Measurements from ENCODE around the gene MEGF6. TPM values are rescaled to one million over a fixed set of nuclear protein-coding genes. Genes with fewer than 3 reads are reported as not detected.
"Not testable (repeated sequence)": the region's sequence is repeated elsewhere in the genome, so short reads cannot be mapped to it uniquely, and the experiment has no call there.

Gene MEGF6
- total RNA-seq, 1 experiment from 2014 or later = 14.3 TPM

DNA sequence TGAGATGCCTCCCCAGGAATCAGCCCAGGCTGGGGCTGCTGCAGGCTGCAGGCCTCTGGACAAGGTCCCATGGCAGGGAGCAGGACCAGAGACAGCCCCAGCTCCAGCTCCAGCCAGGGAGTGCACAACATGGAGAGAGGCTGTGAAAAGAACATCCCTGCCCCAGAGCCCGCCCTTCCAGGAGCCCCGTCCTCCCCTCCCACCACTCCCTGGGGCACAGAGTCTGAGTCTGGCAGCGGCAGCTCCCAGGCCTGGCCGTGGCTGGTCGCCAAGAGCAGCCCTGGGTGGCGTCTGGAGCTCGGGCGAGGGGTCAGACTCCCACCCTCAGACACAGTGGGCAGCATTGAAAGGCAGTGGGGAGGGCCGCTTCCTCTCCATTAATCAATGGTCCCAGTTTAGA lies 37.8 kb downstream of the MEGF6 start:
- Mint-ChIP-seq H3K36me3 (ENCODE audit: insufficient read depth, unreplicated experiment) (no peaks in the 10 kb centered on the region), H3K27me3 (ENCODE audit: insufficient read depth, unreplicated experiment) (no peaks in the 10 kb centered on the region), H3K4me1 (ENCODE audit: insufficient read depth, unreplicated experiment) (no peaks in the 10 kb centered on the region), H3K27ac (ENCODE audit: low read depth, unreplicated experiment) (no peak overlapping the region), H3K4me3 (ENCODE audit: unreplicated experiment) (no peak overlapping the region), H3K9me3 (ENCODE audit: unreplicated experiment) (no peaks in the 10 kb centered on the region)
- CTCF ChIA-PET = interaction anchor here (1.0 kb wide), 1 partner anchor 9 kb away, joined by 3 read pairs; no protein-coding TSS in a partner anchor
- POLR2A ChIA-PET = no interaction called here
- BruUV-seq (replicated peaks) = no TSS peak
- no peak for DNase-seq (ENCODE audit: unreplicated experiment)
- TF ChIP-seq, protein P1, sequence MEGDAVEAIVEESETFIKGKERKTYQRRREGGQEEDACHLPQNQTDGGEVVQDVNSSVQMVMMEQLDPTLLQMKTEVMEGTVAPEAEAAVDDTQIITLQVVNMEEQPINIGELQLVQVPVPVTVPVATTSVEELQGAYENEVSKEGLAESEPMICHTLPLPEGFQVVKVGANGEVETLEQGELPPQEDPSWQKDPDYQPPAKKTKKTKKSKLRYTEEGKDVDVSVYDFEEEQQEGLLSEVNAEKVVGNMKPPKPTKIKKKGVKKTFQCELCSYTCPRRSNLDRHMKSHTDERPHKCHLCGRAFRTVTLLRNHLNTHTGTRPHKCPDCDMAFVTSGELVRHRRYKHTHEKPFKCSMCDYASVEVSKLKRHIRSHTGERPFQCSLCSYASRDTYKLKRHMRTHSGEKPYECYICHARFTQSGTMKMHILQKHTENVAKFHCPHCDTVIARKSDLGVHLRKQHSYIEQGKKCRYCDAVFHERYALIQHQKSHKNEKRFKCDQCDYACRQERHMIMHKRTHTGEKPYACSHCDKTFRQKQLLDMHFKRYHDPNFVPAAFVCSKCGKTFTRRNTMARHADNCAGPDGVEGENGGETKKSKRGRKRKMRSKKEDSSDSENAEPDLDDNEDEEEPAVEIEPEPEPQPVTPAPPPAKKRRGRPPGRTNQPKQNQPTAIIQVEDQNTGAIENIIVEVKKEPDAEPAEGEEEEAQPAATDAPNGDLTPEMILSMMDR (IDR thresholded peaks at IDR 0.05; ENCODE audit: unreplicated experiment) = no peak
- intact Hi-C loops (cut with micrococcal nuclease) = no loop called here

DNA sequence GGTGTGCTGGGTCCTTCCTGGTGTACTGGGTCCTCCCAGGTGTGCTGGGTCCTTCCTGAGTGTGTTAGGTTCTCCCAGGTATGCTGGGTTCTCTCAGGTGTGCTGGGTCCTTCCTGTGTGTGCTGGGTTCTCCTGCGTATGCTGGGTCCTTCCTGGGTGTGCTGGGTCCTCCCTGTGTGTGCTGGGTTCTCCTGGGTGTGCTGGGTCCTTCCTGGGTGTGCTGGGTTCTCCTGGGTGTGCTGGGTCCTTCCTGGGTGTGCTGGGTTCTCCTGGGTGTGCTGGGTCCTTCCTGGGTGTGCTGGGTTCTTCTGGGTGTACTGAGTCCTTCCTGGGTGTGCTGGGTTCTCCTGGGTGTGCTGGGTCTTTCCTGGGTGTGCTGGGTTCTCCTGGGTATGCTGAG lies 38.7 kb downstream of the MEGF6 start:
- intact Hi-C loops (cut with micrococcal nuclease); BruUV-seq (replicated peaks); H3K4me3 Mint-ChIP-seq (ENCODE audit: unreplicated experiment); DNase-seq (ENCODE audit: unreplicated experiment); H3K27ac Mint-ChIP-seq (ENCODE audit: low read depth, unreplicated experiment); H3K27me3 Mint-ChIP-seq (ENCODE audit: insufficient read depth, unreplicated experiment); H3K36me3 Mint-ChIP-seq (ENCODE audit: insufficient read depth, unreplicated experiment); H3K4me1 Mint-ChIP-seq (ENCODE audit: insufficient read depth, unreplicated experiment); POLR2A ChIA-PET; H3K9me3 Mint-ChIP-seq (ENCODE audit: unreplicated experiment): not testable (repeated sequence)
- CTCF ChIA-PET = interaction anchor here (0.6 kb wide), 1 partner anchor 113 kb away, joined by 3 read pairs; no protein-coding TSS in a partner anchor

DNA sequence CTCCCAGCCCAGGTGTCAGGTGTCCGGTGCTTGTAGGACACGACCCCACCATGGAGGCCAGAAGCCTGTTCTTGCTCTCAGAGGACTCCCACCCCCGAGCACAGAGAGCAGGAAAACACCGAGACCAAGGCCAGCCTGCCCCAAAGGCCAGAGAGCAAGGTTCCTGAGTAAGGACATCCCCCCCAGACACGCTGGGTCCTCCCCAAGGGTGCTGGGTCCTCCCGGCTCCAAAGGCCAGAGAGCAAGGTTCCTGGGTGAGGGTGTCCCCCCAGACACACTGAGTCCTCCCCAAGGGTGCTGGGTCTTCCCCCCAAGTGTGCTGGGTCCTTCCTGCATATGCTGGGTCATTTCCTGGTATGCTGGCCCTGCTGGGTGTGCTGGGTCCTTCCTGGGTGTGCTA lies 40.0 kb downstream of the MEGF6 start:
- Mint-ChIP-seq H3K9me3 (ENCODE audit: unreplicated experiment) (no peaks in the 10 kb centered on the region), H3K27ac (ENCODE audit: low read depth, unreplicated experiment) (no peak overlapping the region), H3K27me3 (ENCODE audit: insufficient read depth, unreplicated experiment) (no peaks in the 10 kb centered on the region), H3K4me3 (ENCODE audit: unreplicated experiment) (no peak overlapping the region), H3K4me1 (ENCODE audit: insufficient read depth, unreplicated experiment) (no peaks in the 10 kb centered on the region), H3K36me3 (ENCODE audit: insufficient read depth, unreplicated experiment) (no peaks in the 10 kb centered on the region)
- intact Hi-C loops (cut with micrococcal nuclease) = no loop called here
- ChIA-PET POLR2A (no interaction called here), CTCF (no interaction called here)
- no peak for DNase-seq (ENCODE audit: unreplicated experiment)
- BruUV-seq (replicated peaks) = no TSS peak
- TF ChIP-seq, protein P1 (IDR thresholded peaks at IDR 0.05; ENCODE audit: unreplicated experiment) = no peak

DNA sequence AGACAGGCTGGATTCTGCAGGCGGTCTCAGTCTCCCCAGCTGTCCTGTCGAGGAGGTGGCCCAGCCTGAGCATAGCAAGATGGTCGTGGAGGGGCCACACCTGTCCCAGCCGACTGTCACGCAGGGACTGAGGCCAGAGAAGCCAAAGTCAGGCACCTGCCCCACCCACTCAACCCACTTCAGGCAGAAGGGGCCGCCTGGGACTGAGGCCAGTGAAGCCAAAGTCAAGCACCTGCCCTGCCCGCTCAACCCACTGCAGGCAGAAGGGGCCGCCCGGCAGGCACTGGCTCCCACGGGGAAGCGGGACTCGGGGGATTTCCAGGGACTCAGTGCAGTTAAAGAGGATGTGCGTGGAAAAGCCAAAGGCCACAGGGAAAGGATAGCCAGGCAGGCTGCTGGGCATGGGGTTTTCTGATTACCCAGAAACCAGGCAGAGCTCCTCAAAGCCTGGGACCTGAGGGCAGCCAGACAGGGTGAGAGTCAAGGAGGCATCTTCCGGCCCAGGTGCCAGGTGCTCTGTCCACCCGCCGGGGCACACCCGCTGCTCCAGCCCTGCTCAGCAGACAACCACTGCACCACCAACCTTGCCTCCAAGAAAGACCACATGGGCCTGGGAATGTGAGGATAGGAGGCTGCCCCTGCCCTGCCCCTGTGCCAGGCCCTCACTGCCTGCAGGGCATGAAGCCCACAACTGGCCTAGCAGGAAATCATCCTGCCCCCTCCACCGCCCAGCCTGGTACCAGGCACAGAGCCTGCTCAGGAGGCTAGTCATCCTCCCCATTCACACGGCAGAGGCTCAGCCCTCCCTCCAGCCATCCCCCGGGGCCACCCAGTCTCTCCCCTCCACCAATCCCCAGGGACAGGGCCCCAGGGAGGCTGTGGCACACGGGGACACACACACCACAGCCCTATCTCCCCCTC lies 41.0 kb downstream of the MEGF6 start:
- TF ChIP-seq, protein P1 (IDR thresholded peaks at IDR 0.05; ENCODE audit: unreplicated experiment) = no peak
- Mint-ChIP-seq H3K36me3 (ENCODE audit: insufficient read depth, unreplicated experiment) (no peaks in the 10 kb centered on the region), H3K9me3 (ENCODE audit: unreplicated experiment) (no peaks in the 10 kb centered on the region), H3K4me1 (ENCODE audit: insufficient read depth, unreplicated experiment) (no peaks in the 10 kb centered on the region), H3K4me3 (ENCODE audit: unreplicated experiment) (no peak overlapping the region), H3K27ac (ENCODE audit: low read depth, unreplicated experiment) (no peak overlapping the region), H3K27me3 (ENCODE audit: insufficient read depth, unreplicated experiment) (no peaks in the 10 kb centered on the region)
- ChIA-PET POLR2A (no interaction called here), CTCF (no interaction called here)
- BruUV-seq (replicated peaks) = no TSS peak
- intact Hi-C loops (cut with micrococcal nuclease) = no loop called here
- DNase-seq (ENCODE audit: unreplicated experiment) = no peak

All from MCF 10A (cell line).